Fibroblast of lung (primary cell): ENCODE data around the gene SLF2.

ENCODE experiments used
- EZH2 ChIP-seq: IDR thresholded peaks from 2 replicates; pipeline ENCODE4 v1.5.1; 2012; ENCODE audit warnings: low read length, control low read depth, mild to moderate bottlenecking; ENCODE audit errors: missing control alignments
- TF ChIP-seq, protein P1 (sequence below), 2 donors: IDR thresholded peaks in 1 of 2; conservative IDR thresholded peaks in 1 of 2; 1 replicate in 1 of 2; 2 replicates in 1 of 2; pipeline ENCODE4 v1.5.1; 2011 to 2012; ENCODE audit warnings: low read length in 2 of 2, control low read depth in 1 of 2, inconsistent platforms in 1 of 2, low read depth in 1 of 2, mild to moderate bottlenecking in 1 of 2

DNA sequence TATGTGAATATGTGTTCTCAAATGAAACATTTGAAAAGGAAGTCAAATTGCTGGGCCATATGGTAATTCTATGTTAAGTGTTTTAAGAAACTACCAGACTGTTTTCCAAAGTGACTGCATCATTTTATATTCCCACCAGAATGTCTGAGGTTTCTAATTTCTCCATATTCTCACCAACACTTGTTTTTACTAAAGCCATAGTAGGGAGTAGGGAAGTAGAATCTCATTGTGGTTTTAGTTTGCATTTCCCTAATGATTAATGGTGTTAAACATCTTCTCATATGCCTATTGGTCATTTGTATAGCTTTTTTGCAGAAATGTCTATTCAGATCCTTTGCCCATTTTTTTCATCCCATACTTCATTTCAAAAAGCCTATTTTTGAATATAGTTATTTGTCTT, 47.5 kb downstream of the SLF2 start:
- TF ChIP-seq, protein P1, sequence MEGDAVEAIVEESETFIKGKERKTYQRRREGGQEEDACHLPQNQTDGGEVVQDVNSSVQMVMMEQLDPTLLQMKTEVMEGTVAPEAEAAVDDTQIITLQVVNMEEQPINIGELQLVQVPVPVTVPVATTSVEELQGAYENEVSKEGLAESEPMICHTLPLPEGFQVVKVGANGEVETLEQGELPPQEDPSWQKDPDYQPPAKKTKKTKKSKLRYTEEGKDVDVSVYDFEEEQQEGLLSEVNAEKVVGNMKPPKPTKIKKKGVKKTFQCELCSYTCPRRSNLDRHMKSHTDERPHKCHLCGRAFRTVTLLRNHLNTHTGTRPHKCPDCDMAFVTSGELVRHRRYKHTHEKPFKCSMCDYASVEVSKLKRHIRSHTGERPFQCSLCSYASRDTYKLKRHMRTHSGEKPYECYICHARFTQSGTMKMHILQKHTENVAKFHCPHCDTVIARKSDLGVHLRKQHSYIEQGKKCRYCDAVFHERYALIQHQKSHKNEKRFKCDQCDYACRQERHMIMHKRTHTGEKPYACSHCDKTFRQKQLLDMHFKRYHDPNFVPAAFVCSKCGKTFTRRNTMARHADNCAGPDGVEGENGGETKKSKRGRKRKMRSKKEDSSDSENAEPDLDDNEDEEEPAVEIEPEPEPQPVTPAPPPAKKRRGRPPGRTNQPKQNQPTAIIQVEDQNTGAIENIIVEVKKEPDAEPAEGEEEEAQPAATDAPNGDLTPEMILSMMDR (conservative IDR thresholded peaks at IDR 0.05 in 1 of 2, IDR thresholded peaks at IDR 0.05 in 1 of 2; ENCODE audit: low read depth in 1 of 2, low read length in 2 of 2) = no peak
- TF ChIP-seq EZH2 = no peak
